Adrenal gland (tissue), 5 donors: Measurements from ENCODE around the gene ABCA13.

Source experiments
- CTCF ChIP-seq, 6 experiments: fragments of 450-650 bp in 4 of 6; fragments of 200-600 bp in 2 of 6; sonication (generic) in 1 of 6; IDR thresholded peaks; 1 replicate in 5 of 6; 2 replicates in 1 of 6; pipeline versions ENCODE4 v1.5.1 to v1.8.0; 2016 to 2021; ENCODE audit warnings: antibody characterized with exemption in 6 of 6, mild to moderate bottlenecking in 2 of 6, moderate library complexity in 1 of 6
- POLR2A ChIP-seq, 2 donors: fragments of 450-650 bp; IDR thresholded peaks; one replicate each; pipeline ENCODE4 v1.6.1; 2017; ENCODE audit warnings: antibody characterized with exemption in 2 of 2, mild to moderate bottlenecking in 2 of 2, moderate library complexity in 1 of 2
- donor health status: DM: no; HTN: no; CAD: no.

DNA sequence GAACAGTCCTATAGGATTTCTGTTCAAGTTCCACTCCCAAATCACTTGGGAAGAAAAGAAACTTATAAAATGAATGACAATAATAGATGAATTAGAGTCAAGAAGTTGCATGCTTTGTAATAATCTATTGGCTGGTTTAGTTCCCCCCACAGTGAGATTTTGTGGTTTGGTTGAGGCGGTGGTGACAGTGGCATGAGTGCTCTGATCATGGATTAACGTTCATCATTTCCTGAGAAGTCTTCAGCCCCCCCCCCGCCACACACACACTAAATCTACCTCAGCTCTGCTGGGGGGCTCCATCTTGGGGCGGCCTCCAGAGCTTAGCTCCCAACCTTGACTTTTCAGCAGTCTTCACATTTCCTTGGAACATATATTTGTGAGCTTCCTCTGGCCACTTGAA is 121.7 kb downstream of the ABCA13 start:
- no peak for TF ChIP-seq POLR2A (IDR thresholded peaks at IDR 0.05)
- TF ChIP-seq CTCF (IDR thresholded peaks at IDR 0.05), result no peak
